Left lung (tissue), 10 donors: ENCODE measurements around the gene CAMTA1. TPM values are rescaled to one million over a fixed set of nuclear protein-coding genes. Genes with fewer than 3 reads are reported as not detected.

Source experiments
- ATAC-seq: fragments of 200-7000 bp; cut with Tn5 transposase; one replicate; pipeline ENCODE4 v1.9.1; 2020; ENCODE audit warnings: moderate library complexity
- DNase-seq, 4 donors: peaks; one replicate each; pipeline ENCODE4 v3.0.0-alpha.2; 2013 to 2020
- H3K27ac ChIP-seq, 2 donors: fragments of 200-600 bp; sonication (generic) in 1 of 2; one replicate each; pipeline versions ENCODE4 v1.5.0 to v1.8.0; 2020 to 2021
- H3K27me3 ChIP-seq, 2 donors: fragments of 200-600 bp; sonication (generic) in 1 of 2; one replicate each; pipeline versions ENCODE4 v1.5.0 to v1.8.0; 2020 to 2021
- H3K36me3 ChIP-seq, 2 donors: fragments of 200-600 bp; sonication (generic) in 1 of 2; one replicate each; pipeline versions ENCODE4 v1.5.0 to v1.8.0; 2020 to 2021
- H3K4me1 ChIP-seq, 2 donors: fragments of 200-600 bp; one replicate each; pipeline ENCODE4 v1.8.0; 2021
- H3K4me3 ChIP-seq, 2 donors: fragments of 200-600 bp; sonication (generic) in 1 of 2; one replicate each; pipeline versions ENCODE4 v1.5.0 to v1.8.0; 2020 to 2021; ENCODE audit warnings: mild to moderate bottlenecking in 1 of 2
- H3K9me3 ChIP-seq, 2 donors: fragments of 200-600 bp; sonication (generic) in 1 of 2; one replicate each; pipeline versions ENCODE4 v1.5.0 to v1.8.0; 2020 to 2021
- CTCF ChIP-seq, 2 donors: fragments of 200-600 bp; sonication (generic) in 1 of 2; IDR thresholded peaks; one replicate each; pipeline versions ENCODE4 v1.5.0 to v1.8.0; 2021; ENCODE audit warnings: antibody characterized with exemption in 2 of 2
- intact Hi-C, 2 donors: fragments of 100-400 bp; cut with DNase I; formaldehyde crosslinking; loops; one replicate each; pipeline versions ENCODE4 v1.11.2 to v1.14.2; 2022
- polyA plus RNA-seq, 6 donors: library from polyadenylated mRNA; unstranded; fragments of 120-200 nt; gene quantifications; one replicate each; pipeline ENCODE4 v1.2.1, GENCODE V29; 2013; ENCODE audit not compliant: insufficient read length in 6 of 6
- total RNA-seq, 2 donors: library from RNA; stranded (reverse); fragmentation: NEBNext Ultra II Directional; extraction: Animal tissue kit (Norgen Biotek cat#: 25700); gene quantifications; one replicate each; pipeline ENCODE4 v1.2.1, GENCODE V29; 2021
- donor health status: DM: no; HTN: yes; CAD: no.
- donor health status: DM: no; HTN: no; CAD: no.

CAMTA1 gene
- total and polyA plus RNA-seq, 8 donors: 42.7 to 69.1 (median 49.4) TPM

GRCh38 chr1:7292036-7292681, 506.9 kb downstream of the CAMTA1 start:
- intact Hi-C loops: no loop called here
- no peak for ATAC-seq
- no peak overlapping the region for H3K27ac ChIP-seq

GRCh38 chr1:7292714-7293419, 507.6 kb downstream of the CAMTA1 start:
- H3K36me3 ChIP-seq: no peaks in the 10 kb centered on the region
- no peak overlapping the region for H3K4me3 ChIP-seq
- no peak overlapping the region for H3K27ac ChIP-seq
- no peak for ATAC-seq
- TF ChIP-seq CTCF (IDR thresholded peaks at IDR 0.05): no peak
- no peaks in the 10 kb centered on the region for H3K4me1 ChIP-seq
- H3K27me3 ChIP-seq: peaks cover 0 to 6% of the 10 kb centered on the region in 2 donors
- intact Hi-C loops: no loop called here
- H3K9me3 ChIP-seq: peaks cover 0 to 9% of the 10 kb centered on the region in 2 donors
- DNase-seq: no peak

More at GRCh38 chr1:7292036-7292681, 506.9 kb downstream of the CAMTA1 start:
- H3K9me3 ChIP-seq: peaks cover 0 to 7% of the 10 kb centered on the region in 2 donors
- H3K36me3 ChIP-seq: no peaks in the 10 kb centered on the region
- no peaks in the 10 kb centered on the region for H3K4me1 ChIP-seq
- peaks cover 0 to 6% of the 10 kb centered on the region in 2 donors for H3K27me3 ChIP-seq
- no peak overlapping the region for H3K4me3 ChIP-seq
- no peak for DNase-seq
- TF ChIP-seq CTCF (IDR thresholded peaks at IDR 0.05): no peak

- no peak overlapping the region for H3K27ac ChIP-seq
- TF ChIP-seq CTCF (IDR thresholded peaks at IDR 0.05): no peak
- DNase-seq: no peak
- intact Hi-C loops: no loop called here
- no peak for ATAC-seq
- H3K27me3 ChIP-seq: peaks cover 0 to 15% of the 10 kb centered on the region in 2 donors
- H3K4me1 ChIP-seq: no peaks in the 10 kb centered on the region
- H3K36me3 ChIP-seq: no peaks in the 10 kb centered on the region
- H3K4me3 ChIP-seq: no peak overlapping the region
- H3K9me3 ChIP-seq: peaks cover 0 to 9% of the 10 kb centered on the region in 2 donors
These were observed 508.7 kb downstream of the CAMTA1 start for GRCh38 chr1:7293702-7294629.

- H3K4me3 ChIP-seq: no peak overlapping the region
- no peak for DNase-seq
These were observed 509.4 kb downstream of the CAMTA1 start for GRCh38 chr1:7294636-7295035.

More at GRCh38 chr1:7294636-7295035, 509.4 kb downstream of the CAMTA1 start:
- TF ChIP-seq CTCF (IDR thresholded peaks at IDR 0.05): no peak
- Histone ChIP-seq H3K36me3 (no peaks in the 10 kb centered on the region), H3K4me1 (no peaks in the 10 kb centered on the region), H3K9me3 (peaks cover 0 to 9% of the 10 kb centered on the region in 2 donors), H3K27ac (no peak overlapping the region), H3K27me3 (peaks cover 0 to 15% of the 10 kb centered on the region in 2 donors)
- intact Hi-C loops: no loop called here
- ATAC-seq: no peak
